ENCODE measurements around the gene OBSCN. TPM values are rescaled to one million over a fixed set of nuclear protein-coding genes. Genes with fewer than 3 reads are reported as not detected.

Gene OBSCN
- total RNA-seq (100 to 1,000 TPM in 1 of 2 experiments, 10 to 100 TPM in 1; 99.3 to 102 TPM), polyA plus RNA-seq (1 to 10 TPM in 2 of 3 donors, under 1 TPM in 1; 0.56 to 4.9 (median 2.4) TPM), total RNA-seq (46.0 to 529 (median 369) reads per million in 6 experiments)

- POLR2A ChIA-PET, result no interaction called here
- peaks cover 0 to 8% (median 4%) of the 10 kb centered on the region in 4 donors for H3K4me1 Mint-ChIP-seq
- H3K4me3 Mint-ChIP-seq, result no peak within 1 kb of the TSS
- no peaks in the 10 kb centered on the region for H3K36me3 Mint-ChIP-seq
- ATAC-seq (no peak), DNase-seq (no peak)
- H3K27me3 Mint-ChIP-seq, result peaks cover 7 to 21% (median 10%) of the 10 kb centered on the region in 5 donors
- no peak within 1 kb of the TSS for H3K27ac Mint-ChIP-seq
- H3K9me3 Mint-ChIP-seq, result no peaks in the 10 kb centered on the region
Measured at GRCh38 chr1:228207851-228208821, at the start of gene OBSCN. Gene OBSCN, plus strand, starts transcription at chr1:228208044. Its CDS starts 3,740 bp downstream, at chr1:228211784.

- Mint-ChIP-seq H3K4me1 (peaks cover 18 to 58% (median 47%) of the 10 kb centered on the region in 4 donors), H3K27me3 (no peaks in the 10 kb centered on the region), H3K27ac (no peak overlapping the region), H3K9me3 (no peaks in the 10 kb centered on the region), H3K36me3 (no peaks in the 10 kb centered on the region), H3K4me3 (no peak overlapping the region)
- DNase-seq (peak in 1 of 10 donors; percentile 60), ATAC-seq (no peak)
- POLR2A ChIA-PET, result interaction anchor here (4.1 kb wide), 1 partner anchor 17 kb away, joined by 49 read pairs; the partner anchor contains the start of gene GUK1
Measured at GRCh38 chr1:228158151-228159007, 49.5 kb upstream of the OBSCN start.

- DNase-seq (peak in 1 of 10 donors; percentile 53), ATAC-seq (no peak)
- Mint-ChIP-seq H3K9me3 (no peaks in the 10 kb centered on the region), H3K27me3 (no peaks in the 10 kb centered on the region), H3K27ac (peak overlapping the region in 5 of 10 donors; percentile 37 to 80 (median 78)), H3K4me1 (peaks cover 22 to 61% (median 51%) of the 10 kb centered on the region in 4 donors), H3K36me3 (no peaks in the 10 kb centered on the region), H3K4me3 (peak overlapping the region in 1 of 10 donors; percentile 60)
- POLR2A ChIA-PET, result interaction anchor here (0.9 to 4.1 kb wide), 4 partner anchors 17 to 50 kb away, joined by 3 to 49 read pairs (median 4); partner anchors contain the start of genes GUK1 and MRPL55
Measured at GRCh38 chr1:228159008-228159665, 48.7 kb upstream of the OBSCN start.

- Mint-ChIP-seq H3K9me3 (no peaks in the 10 kb centered on the region), H3K27me3 (no peaks in the 10 kb centered on the region), H3K27ac (peak overlapping the region in 1 of 10 donors; percentile 66), H3K4me3 (no peak overlapping the region), H3K36me3 (no peaks in the 10 kb centered on the region), H3K4me1 (peaks cover 22 to 61% (median 51%) of the 10 kb centered on the region in 4 donors)
- DNase-seq, result peak in 1 of 10 donors; percentile 47
- no peak for ATAC-seq
- POLR2A ChIA-PET, result interaction anchor here (1.3 kb wide), 2 partner anchors 18 to 20 kb away, joined by 3 to 5 read pairs; partner anchors contain the start of gene GUK1
Measured at GRCh38 chr1:228160201-228160761, 47.6 kb upstream of the OBSCN start.

- Mint-ChIP-seq H3K27me3 (no peaks in the 10 kb centered on the region), H3K36me3 (no peaks in the 10 kb centered on the region), H3K4me1 (peaks cover 21 to 50% (median 43%) of the 10 kb centered on the region in 4 donors), H3K4me3 (peak overlapping the region in 5 of 10 donors; percentile 18 to 65 (median 53)), H3K27ac (peak overlapping the region in 9 of 10 donors; percentile 48 to 98 (median 84)), H3K9me3 (no peaks in the 10 kb centered on the region)
- no peak for ATAC-seq
- no peak for DNase-seq
- POLR2A ChIA-PET, result interaction anchor here (0.9 to 8.4 kb wide), 3 partner anchors 9 to 21 kb away, joined by 3 to 128 read pairs (median 7); partner anchors contain the start of genes GJC2 and GUK1
Measured at GRCh38 chr1:228161362-228161761, 46.5 kb upstream of the OBSCN start.

GRCh38 chr1:228161866-228162265, 46.0 kb upstream of the OBSCN start:
- Mint-ChIP-seq H3K4me3 (peak overlapping the region in 7 of 10 donors; percentile 18 to 78 (median 62)), H3K27me3 (no peaks in the 10 kb centered on the region), H3K9me3 (no peaks in the 10 kb centered on the region), H3K27ac (peak overlapping the region; percentile 74 to 98 (median 87)), H3K4me1 (peaks cover 22 to 54% (median 45%) of the 10 kb centered on the region in 4 donors), H3K36me3 (no peaks in the 10 kb centered on the region)
- POLR2A ChIA-PET, result interaction anchor here (0.5 to 8.4 kb wide), 4 partner anchors 10 to 245 kb away, joined by 3 to 128 read pairs (median 5); partner anchors contain the start of genes GJC2, GUK1 and TRIM11
- ATAC-seq, result no peak
- no peak for DNase-seq

GRCh38 chr1:228162286-228163006, 45.4 kb upstream of the OBSCN start:
- peaks cover 22 to 52% (median 43%) of the 10 kb centered on the region in 4 donors for H3K4me1 Mint-ChIP-seq

GRCh38 chr1:228163007-228163753, 44.7 kb upstream of the OBSCN start:
- POLR2A ChIA-PET, result interaction anchor here (0.6 to 8.4 kb wide), 5 partner anchors 11 to 1445 kb away, joined by 3 to 128 read pairs (median 3); partner anchors contain the start of gene GUK1
- H3K27ac Mint-ChIP-seq, result peak overlapping the region; percentile 76 to 99 (median 94)
- ATAC-seq, result no peak
- H3K4me3 Mint-ChIP-seq, result peak overlapping the region in 5 of 10 donors; percentile 10 to 85 (median 26)
- no peaks in the 10 kb centered on the region for H3K27me3 Mint-ChIP-seq
- H3K36me3 Mint-ChIP-seq, result peaks cover 0 to 2% (median 0%) of the 10 kb centered on the region in 3 donors
- no peaks in the 10 kb centered on the region for H3K9me3 Mint-ChIP-seq
- H3K4me1 Mint-ChIP-seq, result peaks cover 24 to 56% (median 47%) of the 10 kb centered on the region in 4 donors
- DNase-seq, result peak in 1 of 10 donors; percentile 60

More at GRCh38 chr1:228162286-228163006, 45.4 kb upstream of the OBSCN start:
- H3K9me3 Mint-ChIP-seq, result no peaks in the 10 kb centered on the region
- peak overlapping the region; percentile 74 to 98 (median 87) for H3K27ac Mint-ChIP-seq
- POLR2A ChIA-PET, result interaction anchor here (0.5 to 8.4 kb wide), 5 partner anchors 10 to 1445 kb away, joined by 3 to 128 read pairs (median 3); partner anchors contain the start of genes GUK1 and TRIM11
- H3K4me3 Mint-ChIP-seq, result peak overlapping the region in 7 of 10 donors; percentile 33 to 78 (median 62)
- H3K36me3 Mint-ChIP-seq, result no peaks in the 10 kb centered on the region
- no peaks in the 10 kb centered on the region for H3K27me3 Mint-ChIP-seq
- DNase-seq (peak in 1 of 10 donors; percentile 67), ATAC-seq (no peak)

- Mint-ChIP-seq H3K27ac (peak overlapping the region; percentile 81 to 99 (median 97)), H3K27me3 (no peaks in the 10 kb centered on the region), H3K9me3 (no peaks in the 10 kb centered on the region), H3K4me3 (peak overlapping the region; percentile 55 to 92 (median 78)), H3K4me1 (peaks cover 24 to 61% (median 52%) of the 10 kb centered on the region in 4 donors), H3K36me3 (peaks cover 0 to 2% (median 0%) of the 10 kb centered on the region in 3 donors)
- POLR2A ChIA-PET, result interaction anchor here (0.7 to 8.4 kb wide), 6 partner anchors 8 to 82 kb away, joined by 3 to 128 read pairs (median 13); partner anchors contain the start of genes ARF1 and GUK1
- ATAC-seq (no peak), DNase-seq (peak in 1 of 10 donors; percentile 60)
Measured at GRCh38 chr1:228163776-228164519, 43.9 kb upstream of the OBSCN start.
